Lung microvascular endothelial cell (primary cell): Measurements from ENCODE around the gene SLC18A3. TPM values are rescaled to one million over a fixed set of nuclear protein-coding genes. Genes with fewer than 3 reads are reported as not detected.

ENCODE experiments used
- DNase-seq, 2 donors: peaks; one replicate each; pipeline versions ENCODE4 v3.0.0 to v3.0.0-alpha.2; 2010; ENCODE audit warnings: low read depth in 2 of 2
- total RNA-seq: library from RNA; depleted of rRNA; stranded (reverse); fragments of >200 nt; gene quantifications from 2 replicates; pipeline ENCODE4 v1.2.1, GENCODE V29; 2014

Gene SLC18A3
- total RNA-seq: not detected in 2 replicates

- no peak for DNase-seq
Measured at GRCh38 chr10:49610114-49610457, at the start of gene SLC18A3. Gene SLC18A3, plus strand, starts transcription at chr10:49610310. Its CDS starts 431 bp downstream, at chr10:49610741.

DNA sequence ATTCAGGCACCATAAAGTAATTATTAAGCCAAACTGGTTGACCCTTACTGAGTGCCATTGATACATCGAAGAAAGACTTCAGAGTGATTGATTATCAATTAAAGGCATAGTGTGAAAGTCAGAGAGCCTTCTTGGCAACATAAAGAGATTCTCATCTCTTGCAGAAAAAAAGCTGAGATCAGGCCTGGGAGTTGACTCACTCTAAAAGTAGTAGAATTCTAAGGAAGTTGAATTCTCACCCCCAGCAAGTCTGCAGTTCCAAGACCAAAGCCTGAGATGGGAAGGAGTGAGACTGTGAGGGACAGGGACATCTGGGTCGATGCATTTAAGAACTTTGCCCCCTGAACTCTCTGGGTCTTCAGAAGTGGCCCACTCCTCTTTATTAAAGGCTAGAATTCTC, 49.6 kb upstream of the SLC18A3 start:
- no peak for DNase-seq

- no peak for DNase-seq
Measured at GRCh38 chr10:49562893-49563292, 47.2 kb upstream of the SLC18A3 start.

GRCh38 chr10:49564461-49565009, 45.6 kb upstream of the SLC18A3 start:
- DNase-seq: no peak

- DNase-seq: no peak
Measured at GRCh38 chr10:49567810-49568209, 42.3 kb upstream of the SLC18A3 start.

GRCh38 chr10:49568235-49568634, 41.9 kb upstream of the SLC18A3 start:
- no peak for DNase-seq

GRCh38 chr10:49569031-49569631, 41.0 kb upstream of the SLC18A3 start:
- no peak for DNase-seq

GRCh38 chr10:49571388-49571787, 38.7 kb upstream of the SLC18A3 start:
- DNase-seq: no peak

GRCh38 chr10:49572594-49573114, 37.5 kb upstream of the SLC18A3 start:
- no peak for DNase-seq

DNA sequence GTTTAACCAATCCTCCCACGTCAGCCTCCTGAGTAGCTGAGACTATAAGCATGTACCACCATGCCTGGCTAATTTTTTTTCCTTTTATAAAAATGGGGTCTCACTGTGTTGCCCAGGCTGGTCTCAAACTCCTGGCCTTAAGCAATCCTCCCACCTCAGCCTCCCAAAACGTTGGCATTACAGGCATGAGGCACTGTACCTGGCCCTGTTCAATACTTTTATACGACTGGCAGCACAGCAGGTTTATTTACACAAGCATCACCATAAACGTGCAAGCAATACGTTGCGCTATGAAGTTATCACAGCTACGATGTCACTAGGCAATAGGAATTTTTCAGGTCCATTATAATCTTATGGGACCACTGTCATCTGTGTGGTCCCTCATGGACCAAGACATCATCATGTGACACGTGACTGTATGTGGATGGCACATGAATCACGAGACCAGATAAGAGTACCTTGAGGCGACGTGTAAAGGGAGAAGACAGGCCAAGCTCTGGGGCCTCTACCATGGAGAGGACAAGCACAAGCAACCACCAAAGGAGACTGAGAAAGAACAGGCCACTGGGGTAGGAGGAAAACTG, 34.5 kb upstream of the SLC18A3 start:
- no peak for DNase-seq

DNA sequence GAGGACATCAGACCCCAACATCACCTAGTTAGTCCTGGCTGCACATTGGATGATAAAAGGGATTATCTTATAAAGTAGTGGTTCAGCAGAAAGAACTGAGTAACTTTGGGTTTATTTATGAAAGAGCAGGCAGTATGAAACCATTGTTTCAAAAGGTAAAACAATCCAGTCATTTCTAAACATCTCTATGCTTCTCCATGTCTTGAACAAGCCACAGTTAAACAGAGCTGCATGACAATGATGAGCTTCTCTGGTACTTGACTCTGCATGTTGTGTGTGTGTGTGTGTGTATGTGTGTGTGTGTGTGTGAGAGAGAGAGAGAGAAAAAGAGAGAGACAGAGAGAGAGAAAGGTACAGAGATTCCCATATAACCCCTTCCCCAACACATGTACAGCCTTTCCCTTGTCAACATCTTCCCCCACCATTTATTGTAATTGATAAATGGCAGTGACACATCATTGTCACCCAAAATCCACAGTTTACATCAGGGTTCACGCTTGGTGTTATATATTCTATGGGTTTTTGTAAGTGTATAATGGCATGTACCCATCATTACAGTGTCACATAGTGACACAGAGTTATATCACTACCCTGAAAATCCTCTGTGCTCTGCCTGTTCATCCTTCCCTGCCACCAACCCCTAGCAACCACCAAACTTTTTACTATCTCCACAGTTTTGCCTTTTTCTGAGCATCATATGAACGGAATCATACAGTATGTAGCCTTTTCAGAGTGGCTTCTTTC, 32.8 kb upstream of the SLC18A3 start:
- DNase-seq: no peak

DNA sequence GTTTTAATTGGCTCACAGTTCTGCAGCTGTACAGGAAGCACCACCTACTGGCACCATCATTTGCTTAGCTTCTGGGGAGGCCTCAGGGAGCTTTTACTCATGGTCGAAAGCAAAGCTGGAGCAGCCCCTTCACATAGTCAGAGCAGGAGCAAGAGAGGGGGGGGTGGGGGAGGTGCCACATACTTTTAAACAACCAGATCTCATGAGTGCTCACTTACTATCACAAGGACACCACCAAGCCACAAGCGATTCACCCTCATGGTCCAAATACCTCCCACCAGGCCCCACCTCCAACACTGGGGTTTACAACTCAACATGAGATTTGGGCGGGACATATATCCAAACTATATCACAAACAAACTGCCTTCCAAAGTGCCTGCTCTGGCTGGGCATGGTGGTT, 31.7 kb upstream of the SLC18A3 start:
- DNase-seq: no peak

GRCh38 chr10:49579621-49580020, 30.5 kb upstream of the SLC18A3 start:
- DNase-seq: no peak

GRCh38 chr10:49585387-49585786, 24.7 kb upstream of the SLC18A3 start:
- DNase-seq: no peak

DNA sequence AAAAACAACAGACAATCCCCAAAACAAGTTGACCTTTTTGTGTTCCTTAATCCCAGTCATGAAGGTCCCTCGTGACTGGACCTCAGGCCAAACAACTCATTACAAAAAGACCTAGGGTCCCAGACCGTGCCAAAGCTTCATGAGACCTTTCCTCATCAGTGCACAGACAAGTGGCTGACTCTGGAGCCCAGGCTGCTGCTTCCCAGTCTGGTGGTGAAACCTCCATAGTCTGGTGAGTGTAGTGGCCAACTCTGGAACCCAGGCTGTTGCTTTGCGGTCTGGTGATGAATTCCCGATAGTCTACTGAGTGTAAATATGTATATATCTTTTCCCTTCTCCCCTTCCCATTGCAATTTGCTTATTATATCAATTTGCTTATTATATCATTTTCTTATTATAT, 22.1 kb upstream of the SLC18A3 start:
- no peak for DNase-seq

DNA sequence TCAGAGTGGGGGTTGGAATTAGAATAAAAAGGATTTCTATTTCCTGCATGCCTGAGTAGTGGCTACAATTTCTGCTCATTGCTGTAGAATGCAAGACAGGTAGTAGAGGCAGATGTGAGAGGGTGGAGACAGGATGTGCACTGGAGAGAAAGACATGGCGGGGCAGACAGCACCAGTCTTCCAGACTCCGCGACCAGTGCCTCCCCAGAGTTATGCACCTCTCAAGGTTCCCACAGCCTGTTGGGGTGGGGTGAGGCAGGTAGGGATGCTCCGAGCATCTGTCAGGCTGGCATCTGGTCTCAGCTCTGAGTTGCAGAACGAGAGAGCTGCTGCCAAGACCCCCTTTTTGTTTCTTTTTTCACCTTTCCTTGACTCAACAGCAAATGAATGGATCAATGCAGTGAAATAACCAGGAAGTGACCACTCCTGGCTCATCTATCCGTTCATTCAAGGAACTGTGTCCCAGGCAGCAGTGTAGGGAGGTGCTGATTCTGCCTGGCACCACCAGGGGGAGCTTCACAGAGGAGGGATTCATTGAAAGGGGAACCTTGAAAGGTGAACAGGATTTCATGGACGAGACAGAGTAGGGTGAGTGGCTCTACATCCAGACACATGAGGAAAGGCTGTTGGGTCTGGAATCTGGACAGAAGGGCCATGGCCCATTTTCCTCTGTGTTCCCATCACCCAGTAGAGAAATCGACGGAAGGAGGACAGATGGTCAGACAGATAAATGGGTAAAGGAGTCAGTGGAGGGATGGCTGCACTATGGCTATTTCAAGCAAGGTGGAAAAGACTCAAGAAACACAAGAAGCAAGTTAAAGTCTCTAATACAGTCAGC, 17.2 kb upstream of the SLC18A3 start:
- peak; percentile 59 to 65 for DNase-seq

DNA sequence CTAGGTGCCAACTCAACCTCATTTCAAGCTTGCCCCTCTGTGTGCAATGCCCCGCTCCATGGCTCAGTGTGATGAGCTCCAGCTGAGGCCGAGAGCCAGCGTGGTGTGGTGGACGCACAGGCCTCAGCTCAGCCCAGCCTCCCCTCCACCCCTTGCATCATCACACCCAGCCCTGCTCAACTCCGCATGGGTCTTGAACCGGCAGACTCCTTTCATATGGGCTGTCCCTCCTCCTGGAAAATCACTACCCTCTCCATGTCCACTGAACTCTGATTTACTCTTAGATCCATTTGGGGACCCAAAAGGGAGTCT, 16.6 kb upstream of the SLC18A3 start:
- no peak for DNase-seq

GRCh38 chr10:49593998-49594397, 16.1 kb upstream of the SLC18A3 start:
- DNase-seq: no peak

- peak; percentile 78 to 80 for DNase-seq
Measured at GRCh38 chr10:49594594-49594993, 15.5 kb upstream of the SLC18A3 start.

DNA sequence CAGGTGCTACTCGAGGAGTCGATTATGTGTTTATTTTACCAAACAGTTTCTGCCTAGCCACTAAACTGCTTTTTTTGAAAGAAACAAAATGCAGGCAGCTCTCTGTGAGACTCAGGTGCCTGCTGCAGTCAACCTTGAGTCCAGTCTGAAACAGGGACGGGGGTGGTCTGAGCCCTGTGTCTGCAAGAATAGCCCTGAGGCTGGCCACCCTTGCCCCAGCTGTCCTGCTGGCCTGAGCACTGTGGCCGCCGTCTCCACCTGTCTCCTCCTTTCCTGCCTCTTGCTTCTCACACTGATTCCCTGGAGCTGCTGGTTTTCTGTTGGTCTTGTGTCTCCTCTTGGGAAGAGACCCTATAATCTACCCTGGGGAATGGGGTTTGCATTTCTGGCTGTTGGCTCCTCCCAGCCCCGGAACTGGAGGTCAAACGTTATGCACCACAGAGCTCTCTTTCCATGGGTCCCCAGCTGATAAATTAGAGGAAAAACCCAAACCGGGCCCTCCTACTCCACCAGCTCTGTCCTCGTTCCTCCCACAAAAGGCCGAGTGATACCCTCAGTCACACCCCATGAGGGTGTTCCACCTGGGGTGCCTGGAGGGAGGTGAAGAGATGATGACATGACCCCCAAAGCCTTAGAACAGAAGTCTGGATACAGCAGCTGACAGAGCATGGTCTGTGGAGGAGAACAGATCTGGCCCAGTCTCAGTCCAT, 15.0 kb upstream of the SLC18A3 start:
- DNase-seq: no peak
